Limb (tissue), 2 donors: ENCODE results near the gene CUX1.

ENCODE experiments used
- DNase-seq, 2 donors: peaks; one replicate each; pipeline ENCODE4 v3.0.0-alpha.2; 2016; ENCODE audit errors: extremely low spot score in 2 of 2

The CUX1 gene

GRCh38 chr7:101891936-101892640 is 74.7 kb downstream of the CUX1 start:
- no peak for DNase-seq

GRCh38 chr7:101893341-101894082 is 76.1 kb downstream of the CUX1 start:
- no peak for DNase-seq

- DNase-seq: no peak
Measured at GRCh38 chr7:101896316-101896715, 78.9 kb downstream of the CUX1 start.

GRCh38 chr7:101896941-101897340 is 79.5 kb downstream of the CUX1 start:
- no peak for DNase-seq

GRCh38 chr7:101898106-101898505 is 80.7 kb downstream of the CUX1 start:
- DNase-seq: no peak

- DNase-seq: no peak
Measured at GRCh38 chr7:101899616-101900015, 82.2 kb downstream of the CUX1 start.

GRCh38 chr7:101900103-101900502 is 82.7 kb downstream of the CUX1 start:
- no peak for DNase-seq

GRCh38 chr7:101901661-101902491 is 84.5 kb downstream of the CUX1 start:
- peak in 1 of 2 donors; percentile 64 for DNase-seq

- no peak for DNase-seq
Measured at GRCh38 chr7:101902680-101903514, 85.5 kb downstream of the CUX1 start.

- no peak for DNase-seq
Measured at GRCh38 chr7:101903515-101903868, 86.1 kb downstream of the CUX1 start.

GRCh38 chr7:101904019-101904418 is 86.6 kb downstream of the CUX1 start:
- no peak for DNase-seq

- no peak for DNase-seq
Measured at GRCh38 chr7:101905203-101905865, 87.9 kb downstream of the CUX1 start.

GRCh38 chr7:101906291-101907240 is 89.1 kb downstream of the CUX1 start:
- no peak for DNase-seq

- no peak for DNase-seq
Measured at GRCh38 chr7:101910991-101911799, 93.8 kb downstream of the CUX1 start.

- no peak for DNase-seq
Measured at GRCh38 chr7:101911800-101912715, 94.6 kb downstream of the CUX1 start.

GRCh38 chr7:101912716-101913110 is 95.3 kb downstream of the CUX1 start:
- DNase-seq: no peak

GRCh38 chr7:101913247-101913721 is 95.9 kb downstream of the CUX1 start:
- DNase-seq: no peak

GRCh38 chr7:101913851-101914250 is 96.4 kb downstream of the CUX1 start:
- no peak for DNase-seq
